HEK293T (cell line): ENCODE data around the gene TMEM51.

ENCODE experiments used
- ARNT ChIP-seq: fragments of 450-650 bp; IDR thresholded peaks from 2 replicates; pipeline ENCODE4 v1.6.1; 2017; ENCODE audit warnings: mild to moderate bottlenecking
- ELF4 ChIP-seq: fragments of 450-650 bp; IDR thresholded peaks from 2 replicates; pipeline ENCODE4 v1.6.1; 2017; ENCODE audit warnings: antibody characterized with exemption
- FOXA1 ChIP-seq: fragments of 450-650 bp; IDR thresholded peaks from 2 replicates; pipeline ENCODE4 v1.6.1; 2016; ENCODE audit warnings: mild to moderate bottlenecking
- FOXK2 ChIP-seq: fragments of 450-650 bp; IDR thresholded peaks from 2 replicates; pipeline ENCODE4 v1.6.1; 2016; ENCODE audit warnings: mild to moderate bottlenecking
- FOXM1 ChIP-seq: fragments of 450-650 bp; IDR thresholded peaks from 2 replicates; pipeline ENCODE4 v1.6.1; 2017; ENCODE audit warnings: mild to moderate bottlenecking, borderline replicate concordance
- SP1 ChIP-seq: fragments of 450-650 bp; IDR thresholded peaks from 2 replicates; pipeline ENCODE4 v1.6.1; 2017
- TARDBP ChIP-seq: fragments of 450-650 bp; IDR thresholded peaks from 2 replicates; pipeline ENCODE4 v1.6.1; 2016
- ZNF384 ChIP-seq: fragments of 450-650 bp; IDR thresholded peaks from 2 replicates; pipeline ENCODE4 v1.6.1; 2016

- no peak for TF ChIP-seq ARNT
- no peak for TF ChIP-seq ZNF384
- TF ChIP-seq FOXK2 = no peak
- no peak for TF ChIP-seq FOXA1
- no peak for TF ChIP-seq ELF4
- no peak for TF ChIP-seq TARDBP
- no peak for TF ChIP-seq FOXM1
- no peak for TF ChIP-seq SP1
These were observed 91.3 kb downstream of the TMEM51 start for GRCh38 chr1:15244813-15245212.
